Sigmoid colon (tissue), 7 donors: Measurements from ENCODE around the gene TANGO2. TPM values are rescaled to one million over a fixed set of nuclear protein-coding genes. Genes with fewer than 3 reads are reported as not detected.

Experiments
- DNase-seq: peaks from one replicate; pipeline ENCODE4 v3.0.0-alpha.2; 2019
- H3K27ac ChIP-seq, 4 donors: fragments of 200-600 bp; sonication (generic); one replicate each; pipeline ENCODE4 v1.5.1; 2016 to 2019; ENCODE audit warnings: mild to moderate bottlenecking in 1 of 4
- H3K27me3 ChIP-seq, 3 donors: fragments of 200-600 bp; sonication (generic); one replicate each; pipeline ENCODE4 v1.5.1; 2019; ENCODE audit warnings: mild to moderate bottlenecking in 1 of 3
- H3K36me3 ChIP-seq, 4 donors: fragments of 200-600 bp; sonication (generic); one replicate each; pipeline ENCODE4 v1.5.1; 2016 to 2019
- H3K4me1 ChIP-seq, 4 donors: fragments of 200-600 bp; sonication (generic); one replicate each; pipeline ENCODE4 v1.5.1; 2017 to 2019
- H3K4me3 ChIP-seq, 4 donors: fragments of 200-600 bp; sonication (generic); one replicate each; pipeline ENCODE4 v1.5.1; 2017 to 2019; ENCODE audit warnings: mild to moderate bottlenecking in 2 of 4, moderate library complexity in 1 of 4
- H3K9me3 ChIP-seq, 4 donors: fragments of 200-600 bp in 3 of 4; sonication (generic) in 3 of 4; one replicate each; pipeline versions ENCODE4 v1.5.1 to v1.6.1; 2013 to 2019
- EP300 ChIP-seq, 4 donors: sonication (generic); formaldehyde crosslinking; IDR thresholded peaks; one replicate each; pipeline ENCODE4 v1.6.1; 2017; ENCODE audit warnings: antibody characterized with exemption in 4 of 4
- POLR2A ChIP-seq, 2 donors: fragments of 450-650 bp; IDR thresholded peaks; one replicate each; pipeline ENCODE4 v1.6.1; 2016; ENCODE audit warnings: antibody characterized with exemption in 2 of 2, mild to moderate bottlenecking in 2 of 2, moderate library complexity in 2 of 2
- POLR2AphosphoS5 ChIP-seq, 4 donors: sonication (generic); formaldehyde crosslinking; IDR thresholded peaks; one replicate each; pipeline ENCODE4 v1.6.1; 2017; ENCODE audit warnings: antibody characterized with exemption in 4 of 4
- WGBS, 2 donors: extraction: QIAGEN DNeasy Blood & Tissue Kit; methylation state at CpG; one replicate each; pipeline ENCODE4 v1.1.7; 2013; 5-methylcytosine and 5-hydroxymethylcytosine counted together
- intact Hi-C: fragments of 100-400 bp; cut with DNase I; formaldehyde crosslinking; loops from one replicate; pipeline ENCODE4 v1.15.1; 2023
- polyA plus RNA-seq, 3 donors: library from polyadenylated mRNA; stranded (reverse); fragments of 200-250 nt; gene quantifications; one replicate each; pipeline ENCODE4 v1.2.3, GENCODE V29; 2013
- total RNA-seq, 4 donors: library from RNA; depleted of rRNA; stranded (reverse); fragments of >200 nt; gene quantifications; one replicate each; pipeline ENCODE4 v1.1.0, GENCODE V29; 2016
- TF ChIP-seq, protein P1 (sequence below), 4 experiments: fragments of 450-650 bp in 3 of 4; fragments of 200-600 bp in 1 of 4; IDR thresholded peaks; one replicate each; pipeline ENCODE4 v1.5.1; 2016 to 2019; ENCODE audit warnings: antibody characterized with exemption in 4 of 4, mild to moderate bottlenecking in 3 of 4, moderate library complexity in 2 of 4
- donor health status: healthy with polysubstance abuse.
- donor health status: Bipolar disorder and iron deficiency.
- donor health status: healthy.

TANGO2 gene
- total and polyA plus RNA-seq, 7 donors = 24.2 to 46.2 (median 31.6) TPM

DNA sequence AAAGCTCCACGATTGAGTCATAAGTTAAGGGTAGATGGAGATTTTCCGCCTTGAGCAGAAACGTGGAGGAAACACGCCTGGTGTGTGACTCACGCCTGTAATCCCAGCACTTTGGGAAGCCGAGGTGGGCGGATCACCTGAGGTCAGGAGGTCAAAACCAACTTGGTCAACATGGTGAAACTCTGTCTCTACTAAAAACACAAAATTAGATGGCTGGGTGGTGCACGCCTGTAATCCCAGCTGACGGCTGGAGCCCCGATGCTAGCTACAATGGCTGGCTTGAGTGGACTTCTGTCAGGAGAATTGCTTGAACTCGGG is 41.8 kb downstream of the TANGO2 start:
- Histone ChIP-seq H3K4me3 (no peak overlapping the region), H3K36me3 (peaks cover 0 to 54% (median 27%) of the 10 kb centered on the region in 4 donors), H3K9me3 (no peaks in the 10 kb centered on the region), H3K4me1 (no peaks in the 10 kb centered on the region), H3K27ac (no peak overlapping the region), H3K27me3 (no peaks in the 10 kb centered on the region)
- TF ChIP-seq POLR2A (IDR thresholded peaks at IDR 0.05) (no peak), POLR2AphosphoS5 (IDR thresholded peaks at IDR 0.05) (no peak), EP300 (IDR thresholded peaks at IDR 0.05) (no peak)
- TF ChIP-seq, protein P1, sequence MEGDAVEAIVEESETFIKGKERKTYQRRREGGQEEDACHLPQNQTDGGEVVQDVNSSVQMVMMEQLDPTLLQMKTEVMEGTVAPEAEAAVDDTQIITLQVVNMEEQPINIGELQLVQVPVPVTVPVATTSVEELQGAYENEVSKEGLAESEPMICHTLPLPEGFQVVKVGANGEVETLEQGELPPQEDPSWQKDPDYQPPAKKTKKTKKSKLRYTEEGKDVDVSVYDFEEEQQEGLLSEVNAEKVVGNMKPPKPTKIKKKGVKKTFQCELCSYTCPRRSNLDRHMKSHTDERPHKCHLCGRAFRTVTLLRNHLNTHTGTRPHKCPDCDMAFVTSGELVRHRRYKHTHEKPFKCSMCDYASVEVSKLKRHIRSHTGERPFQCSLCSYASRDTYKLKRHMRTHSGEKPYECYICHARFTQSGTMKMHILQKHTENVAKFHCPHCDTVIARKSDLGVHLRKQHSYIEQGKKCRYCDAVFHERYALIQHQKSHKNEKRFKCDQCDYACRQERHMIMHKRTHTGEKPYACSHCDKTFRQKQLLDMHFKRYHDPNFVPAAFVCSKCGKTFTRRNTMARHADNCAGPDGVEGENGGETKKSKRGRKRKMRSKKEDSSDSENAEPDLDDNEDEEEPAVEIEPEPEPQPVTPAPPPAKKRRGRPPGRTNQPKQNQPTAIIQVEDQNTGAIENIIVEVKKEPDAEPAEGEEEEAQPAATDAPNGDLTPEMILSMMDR (IDR thresholded peaks at IDR 0.05) = no peak
- intact Hi-C loops = no loop called here
- 83 to 88% methylated on average over 11 of the region's 11 CpGs for WGBS, 2 donors
- DNase-seq = no peak

DNA sequence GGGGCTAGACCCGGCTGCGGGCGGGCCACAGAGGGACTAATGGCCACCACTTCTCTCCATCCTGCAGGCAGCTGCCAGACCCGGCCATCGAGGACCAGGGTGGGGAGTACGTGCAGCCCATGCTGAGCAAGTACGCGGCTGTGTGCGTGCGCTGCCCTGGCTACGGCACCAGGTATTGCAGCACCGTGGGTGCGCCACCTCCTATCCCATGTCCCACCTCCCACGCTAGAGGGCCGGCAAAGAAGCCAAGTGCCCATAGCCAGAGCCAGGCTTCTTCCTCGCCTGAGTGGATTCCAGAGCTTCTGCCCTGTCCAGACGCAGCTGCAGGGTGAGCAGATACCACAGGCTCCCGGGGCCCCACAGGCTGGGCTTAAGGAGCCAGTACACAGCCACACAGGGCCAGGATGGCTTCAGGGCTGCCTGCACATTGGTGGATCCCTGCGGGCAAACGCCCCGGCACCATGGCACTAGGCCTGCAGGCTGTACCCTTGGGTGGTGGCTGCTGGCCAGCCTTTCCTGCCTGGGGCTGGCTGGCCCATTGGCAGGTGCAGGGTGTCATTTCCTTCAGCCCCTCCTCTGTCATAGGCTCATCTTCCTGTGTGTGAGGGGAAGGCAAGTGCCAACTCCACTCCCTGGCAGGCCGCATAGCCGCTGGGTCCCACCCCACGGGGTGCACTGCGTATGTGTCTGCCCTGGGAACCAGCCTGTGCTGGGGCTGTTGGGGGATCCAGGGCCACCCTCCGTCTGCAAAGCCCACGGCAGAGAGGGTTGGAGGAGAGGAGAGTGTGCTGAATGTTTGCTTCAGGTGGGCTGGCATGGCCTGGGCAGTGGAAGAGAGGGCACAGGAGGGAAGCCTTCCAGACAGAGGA is 42.6 kb downstream of the TANGO2 start:
- 95% methylated on average over 27 of the region's 27 CpGs for WGBS, 2 donors
- intact Hi-C loops = no loop called here
- no peak overlapping the region for H3K27ac ChIP-seq
- H3K4me3 ChIP-seq = no peak overlapping the region
- no peaks in the 10 kb centered on the region for H3K9me3 ChIP-seq
- no peaks in the 10 kb centered on the region for H3K27me3 ChIP-seq
- peaks cover 0 to 46% (median 27%) of the 10 kb centered on the region in 4 donors for H3K36me3 ChIP-seq
- no peaks in the 10 kb centered on the region for H3K4me1 ChIP-seq
- peak; percentile 60 for DNase-seq
- TF ChIP-seq POLR2A (IDR thresholded peaks at IDR 0.05) (no peak), POLR2AphosphoS5 (IDR thresholded peaks at IDR 0.05) (no peak), EP300 (IDR thresholded peaks at IDR 0.05) (no peak)
- TF ChIP-seq, protein P1 (IDR thresholded peaks at IDR 0.05) = no peak

DNA sequence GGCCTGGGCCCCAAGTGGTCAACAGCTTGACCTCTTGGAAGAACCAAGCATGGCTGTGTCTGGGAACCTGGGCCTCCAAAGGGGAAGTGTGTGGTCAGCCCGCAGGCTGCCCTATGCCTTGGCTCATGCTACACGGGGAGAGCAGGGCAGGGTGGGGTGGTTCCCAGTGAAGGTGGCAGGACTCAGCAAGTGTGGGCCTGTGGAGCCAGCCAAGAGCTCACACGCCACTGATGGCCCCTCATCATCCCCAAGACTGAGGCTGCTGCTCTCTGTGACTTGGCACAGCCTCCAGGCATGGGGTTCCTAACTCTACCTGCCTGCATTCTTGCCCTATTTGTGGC is 43.2 kb downstream of the TANGO2 start:
- TF ChIP-seq POLR2A (IDR thresholded peaks at IDR 0.05) (no peak), POLR2AphosphoS5 (IDR thresholded peaks at IDR 0.05) (no peak), EP300 (IDR thresholded peaks at IDR 0.05) (no peak)
- TF ChIP-seq, protein P1 (IDR thresholded peaks at IDR 0.05) = no peak
- Histone ChIP-seq H3K4me3 (no peak overlapping the region), H3K27me3 (no peaks in the 10 kb centered on the region), H3K9me3 (no peaks in the 10 kb centered on the region), H3K27ac (no peak overlapping the region), H3K36me3 (peaks cover 0 to 46% (median 24%) of the 10 kb centered on the region in 4 donors), H3K4me1 (no peaks in the 10 kb centered on the region)
- WGBS, 2 donors = 85 to 91% methylated on average over 3 of the region's 3 CpGs
- intact Hi-C loops = no loop called here
- no peak for DNase-seq

DNA sequence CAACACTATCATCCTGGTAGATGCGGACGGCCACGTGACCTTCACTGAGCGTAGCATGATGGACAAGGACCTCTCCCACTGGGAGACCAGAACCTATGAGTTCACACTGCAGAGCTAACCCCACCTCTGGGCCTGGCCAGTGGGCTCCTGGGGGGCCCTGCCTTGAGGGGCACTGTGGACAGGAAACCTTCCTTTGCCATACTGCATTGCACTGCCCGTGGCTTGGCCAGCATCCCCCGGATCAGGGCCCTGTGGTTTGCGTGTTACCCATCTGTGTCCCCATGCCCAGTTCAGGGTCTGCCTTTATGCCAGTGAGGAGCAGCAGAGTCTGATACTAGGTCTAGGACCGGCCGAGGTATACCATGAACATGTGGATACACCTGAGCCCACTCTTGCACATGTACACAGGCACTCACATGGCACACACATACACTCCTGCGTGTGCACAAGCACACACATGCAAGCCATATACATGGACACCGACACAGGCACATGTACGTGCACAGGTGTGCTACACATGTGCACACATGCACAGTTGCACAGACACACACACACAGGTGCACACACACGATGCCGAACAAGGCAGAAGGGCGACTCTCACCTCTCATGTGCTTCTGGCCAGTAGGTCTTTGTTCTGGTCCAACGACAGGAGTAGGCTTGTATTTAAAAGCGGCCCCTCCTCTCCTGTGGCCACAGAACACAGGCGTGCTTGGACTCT is 43.8 kb downstream of the TANGO2 start:
- peak; percentile 56 for DNase-seq
- Histone ChIP-seq H3K27ac (no peak overlapping the region), H3K27me3 (no peaks in the 10 kb centered on the region), H3K36me3 (peaks cover 0 to 46% (median 24%) of the 10 kb centered on the region in 4 donors), H3K4me3 (no peak overlapping the region), H3K4me1 (no peaks in the 10 kb centered on the region), H3K9me3 (no peaks in the 10 kb centered on the region)
- 90 to 95% methylated on average over 18 of the region's 18 CpGs for whole genome bisulfite sequencing, 2 donors
- TF ChIP-seq EP300 (IDR thresholded peaks at IDR 0.05) (no peak), POLR2AphosphoS5 (IDR thresholded peaks at IDR 0.05) (no peak)
- intact Hi-C loops = no loop called here

DNA sequence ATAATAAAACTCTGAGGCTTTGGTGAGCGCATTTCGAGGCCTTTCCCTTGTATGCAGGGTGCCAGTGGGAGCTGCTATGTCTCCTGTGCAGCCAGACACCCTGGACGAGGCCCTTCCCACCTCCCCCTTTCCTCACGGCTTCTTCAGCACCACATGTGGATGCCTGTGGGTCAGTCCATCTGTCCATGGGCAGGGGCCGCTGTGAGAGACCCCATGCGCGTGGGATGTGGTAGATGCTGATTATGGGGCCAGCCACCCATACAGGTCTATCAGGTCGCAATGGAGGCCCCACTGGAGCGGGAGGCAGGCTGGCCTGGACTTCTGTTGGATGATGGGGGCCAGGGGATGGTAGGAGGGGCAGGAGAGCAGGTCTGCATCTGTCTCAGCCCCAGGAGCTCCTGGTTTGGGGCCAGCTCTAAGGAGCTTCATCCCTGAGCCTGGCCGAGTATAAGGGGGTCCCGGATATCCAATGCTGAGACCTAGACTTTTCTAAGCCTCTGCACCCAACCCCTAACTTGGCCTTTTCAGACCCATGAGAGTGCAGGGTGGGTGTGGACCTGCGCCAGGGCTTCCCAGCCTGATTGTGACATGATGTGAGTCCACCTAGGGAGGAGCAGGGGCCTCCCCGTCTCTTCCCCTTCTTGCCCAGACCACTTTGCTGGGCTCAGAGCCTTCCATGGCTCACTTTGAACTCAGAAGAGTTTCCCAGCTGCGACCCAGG is 45.1 kb downstream of the TANGO2 start:
- intact Hi-C loops = no loop called here
- no peak for DNase-seq
- WGBS, 2 donors = 91 to 92% methylated on average over 14 of the region's 14 CpGs

More for the DNA sequence above, 45.1 kb downstream of the TANGO2 start:
- Histone ChIP-seq H3K27ac (no peak overlapping the region), H3K27me3 (no peaks in the 10 kb centered on the region), H3K9me3 (no peaks in the 10 kb centered on the region), H3K4me3 (no peak overlapping the region), H3K4me1 (no peaks in the 10 kb centered on the region), H3K36me3 (peaks cover 0 to 39% (median 23%) of the 10 kb centered on the region in 4 donors)
- TF ChIP-seq, protein P1 (IDR thresholded peaks at IDR 0.05) = no peak
- TF ChIP-seq EP300 (IDR thresholded peaks at IDR 0.05) (no peak), POLR2A (IDR thresholded peaks at IDR 0.05) (no peak), POLR2AphosphoS5 (IDR thresholded peaks at IDR 0.05) (no peak)
